ENCODE measurements around the gene KIAA1755.

DNA sequence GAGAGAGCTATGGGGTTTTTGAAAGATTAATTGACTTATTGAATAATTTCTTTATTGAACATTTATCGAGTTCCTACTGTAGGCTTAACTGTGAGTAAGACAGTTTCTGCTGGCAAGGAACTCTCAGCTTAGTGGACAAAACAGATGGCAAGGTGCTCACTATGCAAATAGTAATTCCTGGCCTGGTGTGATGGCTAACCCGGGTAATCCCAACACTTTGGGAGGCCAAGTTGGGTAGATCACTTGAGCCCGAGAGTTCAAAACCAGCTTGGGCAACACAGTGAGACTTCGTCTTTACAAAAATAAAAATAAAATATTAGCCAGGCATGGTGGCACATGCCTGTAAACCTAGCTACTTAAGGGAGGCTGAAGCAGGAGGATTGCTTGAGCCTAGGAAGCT, 82.0 kb downstream of the KIAA1755 start:
- TF ChIP-seq, protein P1, sequence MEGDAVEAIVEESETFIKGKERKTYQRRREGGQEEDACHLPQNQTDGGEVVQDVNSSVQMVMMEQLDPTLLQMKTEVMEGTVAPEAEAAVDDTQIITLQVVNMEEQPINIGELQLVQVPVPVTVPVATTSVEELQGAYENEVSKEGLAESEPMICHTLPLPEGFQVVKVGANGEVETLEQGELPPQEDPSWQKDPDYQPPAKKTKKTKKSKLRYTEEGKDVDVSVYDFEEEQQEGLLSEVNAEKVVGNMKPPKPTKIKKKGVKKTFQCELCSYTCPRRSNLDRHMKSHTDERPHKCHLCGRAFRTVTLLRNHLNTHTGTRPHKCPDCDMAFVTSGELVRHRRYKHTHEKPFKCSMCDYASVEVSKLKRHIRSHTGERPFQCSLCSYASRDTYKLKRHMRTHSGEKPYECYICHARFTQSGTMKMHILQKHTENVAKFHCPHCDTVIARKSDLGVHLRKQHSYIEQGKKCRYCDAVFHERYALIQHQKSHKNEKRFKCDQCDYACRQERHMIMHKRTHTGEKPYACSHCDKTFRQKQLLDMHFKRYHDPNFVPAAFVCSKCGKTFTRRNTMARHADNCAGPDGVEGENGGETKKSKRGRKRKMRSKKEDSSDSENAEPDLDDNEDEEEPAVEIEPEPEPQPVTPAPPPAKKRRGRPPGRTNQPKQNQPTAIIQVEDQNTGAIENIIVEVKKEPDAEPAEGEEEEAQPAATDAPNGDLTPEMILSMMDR (IDR thresholded peaks at IDR 0.05), result no peak
- TF ChIP-seq POLR2AphosphoS5 (IDR thresholded peaks at IDR 0.05), result no peak
- TF ChIP-seq POLR2A (IDR thresholded peaks at IDR 0.05), result no peak
- TF ChIP-seq EP300 (IDR thresholded peaks at IDR 0.05), result no peak
